Measurements from ENCODE around the gene DLG1.

- TF ChIP-seq, protein P1, sequence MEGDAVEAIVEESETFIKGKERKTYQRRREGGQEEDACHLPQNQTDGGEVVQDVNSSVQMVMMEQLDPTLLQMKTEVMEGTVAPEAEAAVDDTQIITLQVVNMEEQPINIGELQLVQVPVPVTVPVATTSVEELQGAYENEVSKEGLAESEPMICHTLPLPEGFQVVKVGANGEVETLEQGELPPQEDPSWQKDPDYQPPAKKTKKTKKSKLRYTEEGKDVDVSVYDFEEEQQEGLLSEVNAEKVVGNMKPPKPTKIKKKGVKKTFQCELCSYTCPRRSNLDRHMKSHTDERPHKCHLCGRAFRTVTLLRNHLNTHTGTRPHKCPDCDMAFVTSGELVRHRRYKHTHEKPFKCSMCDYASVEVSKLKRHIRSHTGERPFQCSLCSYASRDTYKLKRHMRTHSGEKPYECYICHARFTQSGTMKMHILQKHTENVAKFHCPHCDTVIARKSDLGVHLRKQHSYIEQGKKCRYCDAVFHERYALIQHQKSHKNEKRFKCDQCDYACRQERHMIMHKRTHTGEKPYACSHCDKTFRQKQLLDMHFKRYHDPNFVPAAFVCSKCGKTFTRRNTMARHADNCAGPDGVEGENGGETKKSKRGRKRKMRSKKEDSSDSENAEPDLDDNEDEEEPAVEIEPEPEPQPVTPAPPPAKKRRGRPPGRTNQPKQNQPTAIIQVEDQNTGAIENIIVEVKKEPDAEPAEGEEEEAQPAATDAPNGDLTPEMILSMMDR (IDR thresholded peaks at IDR 0.05): no peak
- TF ChIP-seq POLR2AphosphoS5 (IDR thresholded peaks at IDR 0.05): no peak
Observed at GRCh38 chr3:197001106-197001971, 297.1 kb downstream of the DLG1 start.

Data from stomach (tissue), 4 donors.